CD4-positive, alpha-beta T cell treated with Interleukin-10 for 1 hour (primary cell): ENCODE data around the gene CDH4.

Experiments used
- DNase-seq: peaks from one replicate; pipeline ENCODE4 v3.0.0-alpha.2; 2020

The CDH4 gene

DNA sequence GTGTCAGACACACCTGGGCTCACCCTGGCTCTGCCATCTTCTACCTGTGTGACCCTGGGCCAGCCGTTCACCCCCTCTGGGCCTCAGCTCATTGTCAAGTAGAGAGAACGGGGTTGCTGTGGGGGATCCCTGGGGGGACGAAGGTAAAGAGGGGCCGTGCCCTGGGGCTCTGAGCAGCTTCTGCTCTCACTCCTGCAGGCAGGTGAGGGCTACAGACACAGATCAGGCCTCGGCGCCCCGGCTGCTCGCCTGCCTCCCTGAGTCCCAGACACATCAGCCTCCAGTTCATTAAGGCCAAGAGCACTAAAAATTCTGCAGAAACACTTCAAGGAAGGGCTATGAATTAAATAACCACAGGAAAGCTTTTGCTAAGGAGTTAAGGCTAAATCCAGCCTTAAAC is 394.4 kb downstream of the CDH4 start:
- no peak for DNase-seq

DNA sequence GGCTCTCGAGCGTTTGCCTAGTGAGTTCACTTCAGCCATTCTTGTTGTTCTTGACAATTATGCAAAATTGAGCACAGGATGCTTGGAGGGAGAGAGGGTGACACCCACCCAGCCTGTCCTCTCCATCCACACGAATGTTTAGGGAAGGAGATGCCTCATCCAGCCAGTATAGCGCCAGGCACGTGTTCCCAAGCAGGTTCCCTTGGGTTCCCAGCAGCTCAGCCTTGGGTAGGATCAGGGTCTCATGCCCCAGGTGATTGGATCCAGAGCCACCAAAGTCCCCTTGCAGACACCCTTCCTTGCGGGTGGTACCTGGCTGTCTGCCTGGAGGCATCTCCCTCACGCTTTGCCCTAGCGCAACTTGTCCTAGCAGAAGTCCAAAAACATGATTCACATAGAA is 394.9 kb downstream of the CDH4 start:
- DNase-seq, result no peak

DNA sequence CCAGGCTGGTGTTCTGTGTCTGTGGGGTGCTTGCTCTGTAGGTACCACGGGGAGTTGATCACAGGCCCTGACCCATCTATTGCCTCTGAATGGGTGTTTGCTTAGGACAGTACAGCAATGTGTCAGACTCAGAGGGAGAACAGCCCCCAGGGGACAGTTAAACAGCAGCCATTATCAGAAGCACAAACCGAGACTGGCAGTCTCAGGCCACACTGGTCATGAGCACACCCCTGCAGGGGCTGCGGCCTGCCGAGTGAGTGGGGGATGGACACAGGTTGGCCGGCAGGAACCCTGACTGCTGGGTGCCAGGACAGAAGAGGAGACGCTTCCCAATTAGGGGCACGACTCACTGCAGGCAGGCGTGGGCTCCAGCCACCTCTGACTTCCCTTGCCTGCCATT is 395.6 kb downstream of the CDH4 start:
- DNase-seq, result no peak

DNA sequence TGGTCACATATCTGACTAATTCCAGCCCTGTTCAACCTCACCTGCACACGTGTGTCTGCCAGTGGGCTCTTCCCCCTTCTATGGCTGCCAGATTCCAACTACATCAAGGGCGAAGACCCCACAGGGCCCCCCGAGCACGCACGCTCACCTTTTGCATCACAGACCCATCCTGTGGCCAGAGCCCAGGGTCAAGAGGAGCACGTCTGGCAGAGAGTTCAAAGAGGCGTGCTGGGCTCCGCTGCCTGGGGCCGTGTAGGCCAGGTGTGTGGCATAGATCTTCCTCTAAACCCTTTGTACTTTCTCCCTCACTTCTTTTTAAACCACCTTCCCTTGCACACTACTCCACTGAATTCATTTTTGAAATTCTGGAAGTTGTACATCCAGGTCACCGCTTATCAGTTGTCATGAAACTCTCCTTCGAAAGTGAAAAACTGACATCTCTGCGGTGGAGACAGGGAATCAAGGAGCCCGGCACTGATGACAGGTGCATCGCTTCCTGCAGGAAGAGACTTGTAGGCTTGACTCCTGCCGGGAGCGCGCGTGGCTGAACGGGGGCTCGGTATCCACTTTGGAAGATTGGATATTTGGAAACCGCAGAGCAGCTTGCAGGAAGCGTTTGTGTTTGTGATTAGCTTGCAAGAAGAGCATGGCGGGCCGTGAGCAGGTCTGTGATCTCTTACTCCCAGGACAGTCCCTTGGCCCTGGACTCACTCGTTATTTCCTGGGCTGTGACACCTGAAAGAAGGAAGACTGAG is 397.2 kb downstream of the CDH4 start:
- DNase-seq, result no peak

DNA sequence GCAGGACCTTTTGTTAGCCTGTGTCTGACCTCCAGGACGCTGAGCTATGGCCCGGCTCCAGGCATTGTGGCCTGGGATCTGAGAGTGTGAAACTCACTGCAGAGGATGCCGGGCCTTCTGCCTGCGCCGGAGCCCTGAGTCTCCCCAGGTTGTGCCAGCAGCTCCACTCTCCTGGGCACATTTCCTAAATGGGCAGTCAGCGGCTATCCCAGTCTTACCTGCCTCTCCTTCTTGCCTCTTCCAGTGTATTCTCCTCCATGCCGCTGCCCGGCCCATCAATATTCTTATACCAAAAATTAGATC is 397.8 kb downstream of the CDH4 start:
- no peak for DNase-seq

DNA sequence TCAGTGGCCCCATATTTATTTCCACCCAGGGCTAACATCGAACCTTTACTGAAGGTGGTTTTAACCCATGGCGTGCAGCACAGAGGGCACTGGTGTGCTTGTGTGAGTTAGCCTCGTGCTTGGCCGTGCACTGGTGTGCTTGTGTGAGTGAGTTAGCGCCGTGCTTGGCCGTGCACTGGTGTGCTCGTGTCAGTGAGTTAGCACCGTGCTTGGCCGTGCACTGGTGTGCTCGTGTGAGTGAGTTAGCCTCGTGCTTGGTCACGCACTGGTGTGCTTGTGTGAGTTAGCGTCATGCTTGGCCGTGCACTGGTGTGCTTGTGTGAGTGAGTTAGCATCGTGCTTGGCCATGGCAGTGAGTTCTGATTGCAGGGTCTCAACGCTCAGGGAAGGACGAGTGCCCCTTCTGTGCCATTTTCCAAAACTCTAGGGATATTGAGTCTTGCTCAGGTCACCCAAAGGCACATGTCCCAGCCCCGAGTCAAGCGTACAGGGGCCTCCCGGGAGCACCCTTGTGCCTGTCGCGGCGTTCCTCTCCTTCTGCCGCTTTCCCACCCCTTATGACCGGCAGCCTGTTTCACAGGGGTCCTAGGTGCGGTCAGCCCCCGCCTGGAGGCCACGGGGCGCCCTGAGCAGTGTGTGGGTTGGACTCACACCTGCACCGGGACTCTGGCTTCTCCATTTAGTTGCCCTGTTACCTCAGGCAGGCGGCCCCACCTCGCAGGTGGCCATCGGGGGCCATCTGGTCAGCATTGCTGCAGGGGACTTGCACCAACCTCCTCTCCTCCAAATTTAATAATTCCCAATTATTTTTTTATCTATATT is 399.1 kb downstream of the CDH4 start:
- DNase-seq, result no peak

DNA sequence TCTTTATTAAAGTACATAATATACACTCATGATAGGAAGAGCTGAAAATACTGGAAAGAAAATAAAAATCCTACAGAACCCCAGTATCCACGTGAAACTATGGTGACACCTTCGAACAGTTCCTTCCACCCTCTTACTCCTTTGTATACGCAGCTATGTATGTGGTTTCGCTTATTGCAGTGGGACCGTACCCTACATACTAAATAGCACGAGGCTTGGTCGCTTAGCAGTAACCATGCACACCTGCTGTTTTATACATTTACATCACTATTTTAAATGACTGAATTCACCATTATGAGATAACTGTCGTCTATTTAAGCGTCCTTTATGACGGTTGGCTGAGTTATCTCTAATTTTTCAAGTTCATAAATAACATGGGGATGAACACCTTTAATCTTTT is 400.1 kb downstream of the CDH4 start:
- no peak for DNase-seq

DNA sequence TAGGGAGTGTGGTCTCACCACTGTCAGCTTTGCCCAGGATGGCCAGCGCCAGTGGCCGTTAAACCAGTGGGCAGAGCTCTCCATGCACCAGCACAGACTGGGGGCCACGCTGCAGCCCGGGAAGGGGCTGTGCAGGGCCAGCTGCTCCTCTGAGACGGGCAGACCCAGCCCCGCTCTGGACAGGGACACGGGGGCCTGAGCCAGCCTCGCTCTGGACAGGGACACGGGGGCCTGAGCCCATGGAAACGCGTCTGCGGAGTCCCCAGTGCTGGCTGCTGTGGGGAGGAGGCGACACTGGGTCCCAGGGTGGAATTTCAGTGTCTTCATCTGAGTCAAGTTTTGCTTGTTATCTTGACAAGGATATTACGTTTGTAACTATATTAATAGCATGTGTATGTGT is 402.7 kb downstream of the CDH4 start:
- DNase-seq, result no peak

DNA sequence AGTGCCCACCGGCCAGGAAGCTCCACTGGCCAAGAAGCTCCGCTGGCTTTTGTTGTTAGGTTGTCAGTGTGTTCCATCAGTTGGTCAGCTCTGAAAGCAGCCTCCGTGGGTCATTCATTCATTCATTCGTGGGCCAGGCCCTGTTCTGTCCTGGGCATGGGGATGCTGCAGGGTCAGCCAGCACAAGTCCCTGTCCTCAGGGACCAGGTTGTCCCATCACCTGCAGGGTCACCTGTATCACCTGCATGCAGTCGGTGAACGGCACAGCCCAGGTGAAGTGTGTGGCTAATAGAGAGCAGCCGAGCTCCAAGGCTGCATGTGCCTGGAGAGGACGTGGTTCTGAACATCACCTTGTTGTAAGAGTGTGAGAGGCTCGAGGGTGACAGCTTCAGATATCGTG is 403.5 kb downstream of the CDH4 start:
- DNase-seq, result no peak

DNA sequence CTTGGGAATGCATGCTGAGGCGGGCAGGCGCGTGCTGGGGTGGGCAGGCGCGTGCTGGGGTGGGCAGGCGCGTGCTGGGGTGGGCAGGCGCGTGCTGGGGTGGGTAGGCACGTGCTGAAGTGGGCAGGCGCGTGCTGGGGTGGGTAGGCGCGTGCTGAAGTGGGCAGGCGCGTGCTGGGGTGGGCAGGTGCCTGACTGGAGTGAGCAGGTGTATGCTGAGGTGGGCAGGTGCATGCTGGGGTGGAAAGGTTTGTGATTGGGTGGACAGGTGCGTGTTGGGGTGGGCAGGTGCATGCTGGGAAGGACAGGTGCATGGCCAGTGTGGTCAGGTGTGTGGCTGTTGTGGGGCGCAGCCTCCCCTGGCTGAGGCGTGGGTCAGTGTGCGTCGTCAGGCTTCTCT is 404.1 kb downstream of the CDH4 start:
- no peak for DNase-seq

DNA sequence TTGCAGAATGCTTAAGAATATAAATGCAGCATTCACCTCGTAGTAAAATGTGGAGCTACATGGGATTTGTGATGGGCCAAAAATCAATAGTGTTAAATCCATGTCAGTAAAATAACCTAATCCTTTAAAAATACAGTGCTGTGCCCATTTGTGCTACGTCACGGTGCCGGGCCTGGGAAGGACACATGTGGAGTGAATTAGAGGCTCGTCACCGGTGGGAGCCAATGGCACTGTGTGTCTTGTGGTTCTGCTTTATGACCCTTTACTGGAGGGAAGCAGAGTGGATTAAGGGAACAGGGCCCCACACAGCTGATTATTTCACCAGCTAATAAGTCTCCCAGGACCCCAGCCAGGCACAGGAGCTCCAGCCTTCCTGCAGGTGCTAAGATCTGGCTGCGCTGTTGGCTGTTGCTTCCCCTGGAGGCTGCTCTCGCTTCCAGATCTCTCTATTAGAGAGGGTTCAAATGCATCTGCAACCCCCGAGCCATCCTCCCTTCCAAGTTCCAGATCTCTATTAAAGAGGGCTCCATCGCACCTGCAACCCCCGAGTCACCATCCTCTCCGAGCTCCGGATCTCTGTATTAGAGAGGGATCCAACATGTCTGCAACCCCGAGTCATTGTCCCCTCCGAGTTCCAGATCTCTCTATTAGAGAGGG is 405.8 kb downstream of the CDH4 start:
- DNase-seq, result no peak

DNA sequence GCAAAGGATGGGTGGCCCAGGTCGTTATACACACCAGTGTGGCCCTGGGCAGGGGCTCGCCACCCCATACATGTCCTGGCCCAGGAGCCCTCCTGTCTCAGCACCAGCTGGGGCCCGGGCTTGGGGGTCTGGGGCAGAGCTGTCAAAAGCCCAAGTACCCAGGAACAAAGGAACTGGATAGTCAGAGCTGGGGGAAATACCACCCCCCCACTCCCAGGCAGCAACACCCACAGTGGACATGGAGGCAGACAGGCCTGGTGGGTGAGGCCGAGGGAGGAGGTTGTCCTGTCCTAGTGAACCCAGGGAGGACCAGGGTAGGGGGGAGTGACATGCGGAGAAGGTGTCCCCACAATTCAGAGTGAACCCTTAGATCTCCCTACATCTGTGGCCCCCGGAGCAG is 406.5 kb downstream of the CDH4 start:
- no peak for DNase-seq

DNA sequence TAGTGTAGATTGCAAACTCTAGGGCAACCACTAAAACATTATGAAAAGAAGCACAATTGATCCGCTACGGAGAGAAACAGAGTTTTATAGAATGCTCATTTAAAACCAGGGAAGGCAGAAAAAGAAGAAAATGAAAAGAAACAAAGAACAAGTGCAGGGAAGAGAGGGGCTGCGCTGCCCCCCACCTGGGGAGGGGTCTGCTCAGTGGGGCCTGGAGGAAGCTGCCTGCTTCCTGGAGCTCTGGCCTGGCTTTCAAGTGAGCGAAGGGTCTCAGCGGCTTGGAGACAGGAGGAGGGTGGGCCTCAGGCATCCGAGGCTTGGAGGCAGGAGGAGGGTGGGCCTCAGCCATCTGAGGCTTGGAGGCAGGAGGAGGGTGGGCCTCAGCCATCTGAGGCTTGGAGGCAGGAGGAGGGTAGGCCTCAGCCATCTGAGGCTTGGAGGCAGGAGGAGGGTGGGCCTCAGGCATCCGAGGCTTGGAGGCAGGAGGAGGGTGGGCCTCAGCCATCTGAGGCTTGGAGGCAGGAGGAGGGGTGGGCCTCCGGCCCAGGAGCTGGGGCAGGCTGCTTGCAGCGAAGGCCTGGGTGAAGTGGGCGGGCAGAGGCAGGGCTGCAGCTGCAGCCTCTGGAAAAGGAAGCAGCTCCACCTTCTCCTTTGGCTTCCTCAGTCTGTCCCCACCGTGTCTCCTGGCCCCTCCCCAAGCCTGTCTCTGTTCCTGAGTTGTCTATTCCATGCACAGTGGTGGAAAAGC is 407.4 kb downstream of the CDH4 start:
- DNase-seq, result no peak

DNA sequence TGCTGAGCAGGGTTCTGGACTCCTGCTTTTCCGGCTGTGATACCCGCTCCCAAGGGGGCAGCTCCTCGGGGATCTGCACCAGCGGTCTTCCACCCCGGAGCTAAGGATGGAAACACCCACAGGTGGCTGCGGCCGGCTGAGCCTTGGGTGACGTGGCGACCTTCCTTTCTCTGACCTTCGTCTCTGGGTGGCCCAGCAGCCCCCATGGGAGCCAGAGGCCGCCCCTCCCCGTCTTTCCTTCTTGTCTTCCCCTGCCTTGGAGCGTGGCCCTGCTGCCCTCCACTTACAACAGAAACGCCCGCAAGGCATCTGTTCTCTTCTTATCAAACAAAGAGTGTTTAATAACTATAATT is 407.9 kb downstream of the CDH4 start:
- DNase-seq, result no peak

DNA sequence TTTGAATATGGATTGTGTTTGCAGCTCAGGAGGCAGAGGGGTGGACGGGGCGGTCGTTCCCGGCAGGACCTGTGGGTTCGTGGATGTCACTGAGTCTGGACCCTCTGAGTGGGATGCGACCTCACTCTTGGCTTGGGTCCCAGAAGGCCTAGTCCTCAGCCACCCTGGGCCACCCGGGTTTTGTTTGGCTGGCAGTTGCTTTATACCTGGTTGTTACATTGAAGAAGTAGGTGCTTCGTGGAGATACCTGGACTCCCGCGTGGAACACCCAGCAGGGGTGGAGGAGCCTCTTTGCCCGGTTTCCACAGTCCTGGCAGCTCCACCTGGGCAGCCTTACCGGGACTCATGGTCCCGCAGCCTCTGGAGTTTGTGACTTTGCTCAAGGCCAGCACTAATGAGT is 408.5 kb downstream of the CDH4 start:
- DNase-seq, result no peak

DNA sequence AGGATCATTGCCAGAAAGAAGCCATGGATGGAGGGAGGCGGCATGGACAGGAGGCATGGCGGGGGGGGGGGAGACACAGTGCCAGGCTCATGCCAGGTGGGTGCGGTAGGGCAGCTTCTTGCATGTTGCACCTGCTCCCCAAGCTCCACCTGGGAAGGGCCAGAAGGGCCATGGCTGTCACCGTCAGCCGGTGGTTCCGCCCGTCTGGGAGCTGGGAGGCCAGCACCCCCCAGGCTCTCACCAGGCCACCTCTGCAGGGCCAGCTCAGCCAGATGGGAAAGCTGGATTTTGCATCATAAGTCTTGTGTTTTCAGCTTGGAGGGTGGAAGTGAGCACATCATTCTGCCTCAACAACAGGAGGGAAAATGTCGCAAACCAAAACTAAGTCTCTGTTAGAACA is 409.0 kb downstream of the CDH4 start:
- DNase-seq, result no peak

DNA sequence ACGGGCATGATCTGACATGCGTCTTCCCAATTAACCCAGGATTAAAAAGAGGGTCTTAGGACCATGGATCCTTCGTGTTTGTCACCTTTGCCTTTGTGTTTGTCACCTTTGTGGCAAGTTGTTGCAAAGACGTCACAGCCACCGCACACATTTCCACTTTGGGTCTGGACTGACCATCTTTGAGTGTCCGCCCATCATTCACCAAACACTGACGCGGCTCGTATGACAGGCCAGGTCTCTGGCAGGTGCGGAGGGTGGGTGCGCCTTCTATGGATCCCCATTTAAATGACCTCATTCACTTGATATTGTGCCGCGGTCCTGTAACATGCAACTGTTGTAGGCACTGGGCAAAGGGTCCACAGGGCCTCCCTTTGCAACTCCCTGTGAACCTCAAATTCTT is 409.5 kb downstream of the CDH4 start:
- no peak for DNase-seq

DNA sequence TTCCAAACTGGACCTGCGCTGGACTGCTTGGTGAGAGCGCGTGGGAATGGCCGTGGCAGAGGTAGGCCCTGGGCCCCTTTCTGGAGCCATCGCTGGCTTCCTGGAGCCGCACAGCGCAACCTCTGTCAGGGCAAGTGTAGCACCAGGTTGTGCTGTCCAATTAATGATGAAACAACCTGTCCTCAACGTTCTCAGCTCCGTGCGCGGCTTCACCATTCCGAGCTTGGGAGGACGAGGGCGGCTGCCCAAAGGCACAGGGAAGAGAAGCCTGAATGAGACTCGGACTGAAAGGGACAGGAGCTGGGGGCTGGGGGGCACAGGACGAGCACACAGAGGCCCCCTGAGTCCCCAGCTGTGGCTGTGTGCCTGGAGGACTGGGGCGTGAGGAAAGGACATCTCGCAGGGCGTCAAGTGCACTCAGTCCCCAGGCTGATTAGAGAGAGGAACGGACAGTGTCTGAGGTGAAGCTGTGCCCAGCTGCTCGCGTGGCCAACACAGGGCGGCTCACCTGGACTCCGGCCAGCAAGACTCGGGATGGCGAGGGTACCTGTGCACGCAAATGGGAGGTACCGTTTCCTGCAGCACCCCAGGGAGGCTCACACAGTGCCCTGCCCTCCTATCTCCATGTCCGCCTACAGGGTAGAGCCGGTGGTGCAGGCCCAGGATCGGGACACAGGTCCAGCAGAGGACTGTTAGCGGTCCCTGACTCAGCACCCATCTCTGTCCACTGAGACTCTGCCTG is 410.3 kb downstream of the CDH4 start:
- no peak for DNase-seq

DNA sequence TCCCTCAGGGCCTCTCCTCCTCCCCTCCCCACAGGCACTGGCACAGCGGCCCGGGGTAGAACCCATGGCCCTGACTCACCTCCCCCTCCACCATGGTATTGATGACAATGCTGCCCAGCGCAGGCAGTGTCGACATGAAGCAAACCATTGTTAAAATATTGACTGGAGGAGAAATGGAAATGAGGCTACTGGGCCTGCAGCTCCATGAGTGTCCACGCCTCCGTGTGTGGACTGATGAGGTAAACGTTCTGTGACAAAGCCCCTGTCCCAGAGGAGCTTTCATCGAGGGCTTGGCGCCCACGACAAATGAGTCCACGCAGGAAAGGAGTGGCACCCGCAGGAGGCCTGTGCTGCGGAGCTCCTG is 410.9 kb downstream of the CDH4 start:
- DNase-seq, result no peak

DNA sequence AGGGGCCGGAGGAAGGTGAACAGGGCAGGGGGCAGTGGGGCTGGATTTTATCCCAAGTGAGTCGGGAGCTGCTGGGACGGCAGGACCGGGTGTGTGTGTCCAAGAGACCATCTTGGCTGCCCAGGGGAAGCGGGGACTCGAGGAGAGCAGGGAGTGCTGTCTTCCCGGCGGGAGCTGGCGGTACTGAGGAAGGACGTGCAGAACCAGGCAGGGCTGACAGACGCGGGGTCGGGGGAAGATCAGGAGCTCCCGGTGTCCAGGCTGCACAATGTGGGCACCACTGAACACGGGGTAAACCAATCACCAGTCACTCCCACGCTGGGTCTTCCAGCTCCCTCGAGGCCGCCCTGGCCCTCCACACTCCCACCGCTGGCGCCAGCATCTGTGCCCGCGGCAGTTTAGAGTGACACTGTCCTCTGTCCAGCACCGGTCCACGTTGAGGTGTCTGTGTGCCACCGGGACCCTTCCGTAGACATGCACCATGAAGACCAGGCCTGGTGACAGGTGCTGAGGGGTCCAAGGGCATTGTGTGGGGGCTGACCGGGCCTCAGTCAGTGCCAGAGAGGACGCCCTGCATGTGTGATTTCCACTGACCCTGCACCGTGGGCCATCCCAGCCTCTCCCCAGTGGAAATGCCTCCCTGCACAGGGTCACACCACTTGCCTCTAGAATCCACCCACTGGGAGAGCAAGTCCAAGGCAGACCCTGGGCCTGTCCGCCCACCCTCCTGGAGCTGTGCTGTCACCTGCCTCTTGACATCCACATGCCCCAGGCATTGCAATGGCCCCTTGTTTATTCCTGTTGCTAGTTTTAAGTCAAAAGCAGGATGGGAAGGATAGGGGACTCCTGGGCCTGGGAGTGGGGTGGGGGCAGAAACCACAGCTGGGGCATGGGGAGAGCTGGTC is 411.7 kb downstream of the CDH4 start:
- no peak for DNase-seq

DNA sequence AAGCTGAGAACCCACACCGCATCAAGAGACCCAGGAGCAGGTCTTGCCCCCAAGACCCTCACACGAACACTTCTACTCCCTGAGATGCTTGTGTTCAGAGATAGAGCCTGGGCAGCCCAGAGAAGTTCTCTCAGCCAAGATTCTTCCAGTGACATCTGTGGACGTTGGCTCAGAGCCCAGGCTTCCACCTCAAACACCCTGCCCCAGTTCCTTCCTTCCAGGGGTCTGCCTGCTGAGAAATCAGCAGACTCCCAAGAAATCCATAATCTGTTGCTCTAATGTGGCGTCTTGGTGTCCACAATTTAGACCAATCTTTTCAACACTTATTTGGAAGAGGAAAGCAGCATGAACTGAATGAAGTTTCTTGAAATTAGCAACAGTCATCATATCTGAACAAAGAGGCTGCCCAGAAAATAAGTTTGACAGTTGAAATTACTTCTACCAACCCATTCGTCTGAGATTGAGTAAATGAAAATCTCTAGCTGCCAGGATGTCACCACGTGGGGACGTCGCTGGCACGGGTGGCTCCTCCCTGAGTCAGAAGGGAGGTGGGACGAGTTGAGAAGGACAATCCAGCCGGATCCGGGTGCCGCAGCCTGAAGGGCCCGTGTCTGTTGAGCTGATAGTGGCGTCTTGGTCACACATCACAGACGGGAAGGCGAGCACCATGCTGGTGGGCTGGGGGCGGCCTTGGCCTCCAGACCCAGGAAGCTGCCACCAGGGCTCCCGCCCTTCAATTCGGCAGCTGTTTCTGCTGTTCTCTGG is 412.7 kb downstream of the CDH4 start:
- DNase-seq, result no peak
